IMR-90 (cell line): Measurements from ENCODE around the gene C3orf33.
"Not testable (repeated sequence)": the region's sequence is repeated elsewhere in the genome, so short reads cannot be mapped to it uniquely, and the experiment has no call there.

ENCODE experiments used
- MAZ ChIP-seq: IDR thresholded peaks from 2 replicates; pipeline ENCODE4 v1.6.1; 2012; ENCODE audit warnings: low read depth, mild to moderate bottlenecking, low read length, improper control_type of control experiment, moderate library complexity, borderline replicate concordance
- POLR2A ChIP-seq: IDR thresholded peaks from 2 replicates; pipeline ENCODE4 v1.6.1; 2012; ENCODE audit warnings: mild to moderate bottlenecking, low read depth, low read length
- RCOR1 ChIP-seq: IDR thresholded peaks from 2 replicates; pipeline ENCODE4 v1.6.1; 2012; ENCODE audit warnings: mild to moderate bottlenecking, low read length, improper control_type of control experiment; ENCODE audit not compliant: insufficient replicate concordance
- TF ChIP-seq, protein P1 (sequence below): conservative IDR thresholded peaks from 2 replicates; pipeline ENCODE4 v1.5.1; 2012; ENCODE audit warnings: mild to moderate bottlenecking, low read depth, low read length, improper control_type of control experiment

DNA sequence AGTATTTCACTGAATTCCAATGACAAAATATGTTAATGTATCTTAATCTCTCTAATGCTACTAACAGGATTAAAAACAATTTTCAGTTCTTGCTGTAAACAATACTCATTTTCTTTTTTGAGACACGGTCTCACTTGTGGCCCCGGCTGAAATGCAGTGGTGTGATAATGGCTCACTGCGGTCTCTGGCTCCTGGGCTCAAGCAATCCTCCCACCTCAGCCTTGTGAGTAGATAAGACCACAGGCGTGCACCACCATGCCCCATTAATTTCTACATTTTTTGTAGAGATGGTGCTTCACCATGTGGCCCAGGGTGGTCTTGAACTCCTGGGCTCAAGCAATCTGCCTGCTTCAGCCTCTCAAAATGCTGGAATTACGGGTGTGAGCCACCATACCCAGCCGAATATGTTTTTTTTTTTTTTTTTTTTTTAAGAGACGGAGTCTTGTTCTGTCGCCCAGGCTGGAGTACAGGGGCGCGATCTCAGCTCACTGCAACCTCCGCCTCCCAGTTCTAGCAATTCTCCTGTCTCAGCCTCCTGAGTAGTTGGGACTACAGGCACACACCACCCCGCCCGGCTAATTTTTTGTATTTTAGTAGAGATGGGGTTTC lies 22.5 kb upstream of the C3orf33 start:
- TF ChIP-seq, protein P1, sequence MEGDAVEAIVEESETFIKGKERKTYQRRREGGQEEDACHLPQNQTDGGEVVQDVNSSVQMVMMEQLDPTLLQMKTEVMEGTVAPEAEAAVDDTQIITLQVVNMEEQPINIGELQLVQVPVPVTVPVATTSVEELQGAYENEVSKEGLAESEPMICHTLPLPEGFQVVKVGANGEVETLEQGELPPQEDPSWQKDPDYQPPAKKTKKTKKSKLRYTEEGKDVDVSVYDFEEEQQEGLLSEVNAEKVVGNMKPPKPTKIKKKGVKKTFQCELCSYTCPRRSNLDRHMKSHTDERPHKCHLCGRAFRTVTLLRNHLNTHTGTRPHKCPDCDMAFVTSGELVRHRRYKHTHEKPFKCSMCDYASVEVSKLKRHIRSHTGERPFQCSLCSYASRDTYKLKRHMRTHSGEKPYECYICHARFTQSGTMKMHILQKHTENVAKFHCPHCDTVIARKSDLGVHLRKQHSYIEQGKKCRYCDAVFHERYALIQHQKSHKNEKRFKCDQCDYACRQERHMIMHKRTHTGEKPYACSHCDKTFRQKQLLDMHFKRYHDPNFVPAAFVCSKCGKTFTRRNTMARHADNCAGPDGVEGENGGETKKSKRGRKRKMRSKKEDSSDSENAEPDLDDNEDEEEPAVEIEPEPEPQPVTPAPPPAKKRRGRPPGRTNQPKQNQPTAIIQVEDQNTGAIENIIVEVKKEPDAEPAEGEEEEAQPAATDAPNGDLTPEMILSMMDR = not testable (repeated sequence)
- TF ChIP-seq MAZ, RCOR1, POLR2A: not testable (repeated sequence)
